GM19043 (cell line): Measurements from ENCODE around the gene SIX3.

Experiments used
- ATAC-seq: cut with Tn5 transposase; IDR thresholded peaks from one replicate; pipeline ENCODE4 v1.9.1; 2021; ENCODE audit warnings: low read depth; ENCODE audit not compliant: unreplicated experiment

The SIX3 gene

DNA sequence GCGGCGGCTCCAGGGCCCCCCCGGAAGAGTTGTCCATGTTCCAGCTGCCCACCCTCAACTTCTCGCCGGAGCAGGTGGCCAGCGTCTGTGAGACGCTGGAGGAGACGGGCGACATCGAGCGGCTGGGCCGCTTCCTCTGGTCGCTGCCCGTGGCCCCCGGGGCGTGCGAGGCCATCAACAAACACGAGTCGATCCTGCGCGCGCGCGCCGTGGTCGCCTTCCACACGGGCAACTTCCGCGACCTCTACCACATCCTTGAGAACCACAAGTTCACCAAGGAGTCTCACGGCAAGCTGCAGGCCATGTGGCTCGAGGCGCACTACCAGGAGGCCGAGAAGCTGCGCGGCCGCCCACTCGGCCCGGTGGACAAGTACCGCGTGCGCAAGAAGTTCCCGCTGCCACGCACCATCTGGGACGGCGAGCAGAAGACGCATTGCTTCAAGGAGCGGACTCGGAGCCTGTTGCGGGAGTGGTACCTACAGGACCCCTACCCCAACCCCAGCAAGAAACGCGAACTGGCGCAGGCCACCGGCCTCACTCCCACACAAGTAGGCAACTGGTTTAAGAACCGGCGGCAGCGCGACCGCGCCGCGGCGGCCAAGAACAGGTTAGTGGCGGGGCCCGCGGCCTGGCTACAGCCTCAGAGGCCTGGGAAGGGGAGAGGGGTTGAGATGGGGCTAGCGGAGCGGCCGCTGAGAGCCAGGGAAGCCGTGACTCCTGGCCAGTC is 965 bp downstream of the SIX3 start:
- ATAC-seq: no peak

GRCh38 chr2:44943031-44943692 is 1.7 kb downstream of the SIX3 start:
- no peak for ATAC-seq

DNA sequence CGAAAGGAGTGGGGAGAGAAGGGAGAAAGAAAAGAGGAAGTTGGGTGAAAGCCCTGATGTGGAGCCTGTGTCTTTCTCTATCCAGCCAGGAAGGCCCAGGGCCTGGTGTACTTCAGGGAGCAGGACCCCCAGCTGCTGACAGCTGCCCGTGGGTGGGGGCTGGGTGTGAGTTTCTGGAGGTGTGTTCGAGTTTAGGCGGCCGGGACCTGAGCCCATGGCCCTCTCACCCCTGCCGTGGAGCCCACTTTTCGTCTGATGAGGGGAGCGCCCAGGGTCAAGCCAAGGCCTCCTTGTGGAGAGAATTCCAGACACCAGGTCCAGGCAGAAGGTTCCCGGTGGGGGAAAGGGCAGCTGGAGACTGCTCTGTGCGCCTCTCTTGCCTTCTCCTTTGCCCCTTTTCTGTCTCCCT is 2.2 kb downstream of the SIX3 start:
- no peak for ATAC-seq

DNA sequence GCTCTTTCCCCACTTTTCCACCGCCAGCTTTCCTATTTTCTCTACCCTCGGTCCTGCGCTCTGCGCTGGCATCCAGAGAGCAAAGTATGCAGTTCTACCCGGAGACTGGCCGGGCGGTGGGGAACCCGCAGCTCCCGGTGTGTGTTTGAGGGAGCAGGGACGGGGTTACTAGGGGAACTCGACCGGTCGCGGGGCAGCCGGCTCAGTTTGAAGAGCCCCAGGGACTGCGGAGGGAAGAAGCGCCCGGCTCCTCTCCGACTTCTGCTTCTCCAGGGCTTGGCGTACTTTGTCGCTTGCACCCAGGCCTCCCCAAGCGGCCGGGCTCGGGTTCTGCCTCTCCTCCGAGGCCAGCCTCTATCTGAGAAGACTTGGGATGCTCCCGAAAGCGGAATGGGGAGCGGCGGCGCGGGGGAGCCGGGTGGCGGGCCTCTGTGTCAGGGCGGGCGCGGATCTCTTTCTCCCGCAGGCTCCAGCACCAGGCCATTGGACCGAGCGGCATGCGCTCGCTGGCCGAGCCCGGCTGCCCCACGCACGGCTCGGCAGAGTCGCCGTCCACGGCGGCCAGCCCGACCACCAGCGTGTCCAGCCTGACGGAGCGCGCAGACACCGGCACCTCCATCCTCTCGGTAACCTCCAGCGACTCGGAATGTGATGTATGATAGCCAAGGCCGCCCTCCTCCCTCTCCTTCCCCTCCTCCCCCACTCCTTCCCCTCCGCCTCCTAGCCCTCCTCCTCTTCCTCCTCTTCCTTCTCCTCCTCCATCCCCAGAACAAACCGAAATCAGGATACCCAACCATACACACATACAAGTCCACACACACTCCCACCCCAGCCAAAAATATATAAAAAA is 2.8 kb downstream of the SIX3 start:
- ATAC-seq: no peak

GRCh38 chr2:44944952-44945612 is 3.6 kb downstream of the SIX3 start:
- no peak for ATAC-seq

DNA sequence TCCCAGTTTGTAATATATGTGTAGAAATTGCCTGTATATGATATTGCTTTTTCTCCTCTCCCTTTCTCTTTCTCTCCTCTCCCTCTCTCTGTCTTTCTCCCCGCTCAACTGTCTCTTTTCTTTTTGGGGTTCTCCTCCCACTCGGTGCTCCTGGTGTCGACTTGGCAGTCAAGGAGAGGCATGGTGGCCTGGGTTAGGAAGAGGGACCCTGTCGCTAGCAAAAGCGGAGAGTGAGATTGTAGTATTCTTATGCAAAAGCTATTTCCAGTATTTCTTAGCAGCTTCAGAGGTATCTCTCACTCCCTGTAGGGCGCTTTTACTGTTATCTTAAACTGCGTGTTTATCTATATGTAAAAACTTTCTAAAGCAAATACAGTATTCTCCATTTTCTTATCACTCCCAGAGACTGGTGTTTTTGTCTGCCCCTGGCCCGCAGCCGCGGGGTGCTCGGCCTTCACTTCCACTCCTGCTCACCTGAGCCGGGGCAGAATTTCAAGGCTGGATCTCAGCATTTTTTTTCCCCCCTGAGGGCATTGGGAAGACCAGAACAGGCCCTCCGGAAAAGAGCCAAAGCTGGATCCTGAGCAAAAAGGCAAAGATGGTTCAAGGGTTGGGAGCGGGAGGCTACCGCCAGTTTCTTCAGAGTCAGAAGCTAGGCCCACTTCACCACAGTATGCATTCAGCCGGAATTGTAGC is 4.3 kb downstream of the SIX3 start:
- no peak for ATAC-seq

GRCh38 chr2:44946372-44947027 is 5.0 kb downstream of the SIX3 start:
- no peak for ATAC-seq

DNA sequence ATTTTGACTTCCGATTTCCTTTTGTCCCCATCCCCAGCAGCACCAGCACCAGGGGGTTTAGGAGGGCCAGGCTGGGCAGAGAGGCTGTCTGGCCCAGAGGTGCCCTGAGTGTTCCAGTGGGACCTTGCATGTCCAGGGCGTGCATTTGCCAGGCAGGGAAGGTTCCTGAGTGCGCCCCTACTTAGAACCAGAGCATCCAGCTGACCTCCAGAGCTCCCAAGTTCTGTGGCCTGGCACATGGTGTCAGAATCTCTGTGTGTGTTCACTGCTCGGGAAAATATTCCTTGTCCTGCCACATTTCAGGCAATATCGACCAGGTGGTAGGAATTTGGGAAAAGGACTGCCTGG is 5.5 kb downstream of the SIX3 start:
- no peak for ATAC-seq

GRCh38 chr2:44948565-44949328 is 7.2 kb downstream of the SIX3 start:
- ATAC-seq: no peak

DNA sequence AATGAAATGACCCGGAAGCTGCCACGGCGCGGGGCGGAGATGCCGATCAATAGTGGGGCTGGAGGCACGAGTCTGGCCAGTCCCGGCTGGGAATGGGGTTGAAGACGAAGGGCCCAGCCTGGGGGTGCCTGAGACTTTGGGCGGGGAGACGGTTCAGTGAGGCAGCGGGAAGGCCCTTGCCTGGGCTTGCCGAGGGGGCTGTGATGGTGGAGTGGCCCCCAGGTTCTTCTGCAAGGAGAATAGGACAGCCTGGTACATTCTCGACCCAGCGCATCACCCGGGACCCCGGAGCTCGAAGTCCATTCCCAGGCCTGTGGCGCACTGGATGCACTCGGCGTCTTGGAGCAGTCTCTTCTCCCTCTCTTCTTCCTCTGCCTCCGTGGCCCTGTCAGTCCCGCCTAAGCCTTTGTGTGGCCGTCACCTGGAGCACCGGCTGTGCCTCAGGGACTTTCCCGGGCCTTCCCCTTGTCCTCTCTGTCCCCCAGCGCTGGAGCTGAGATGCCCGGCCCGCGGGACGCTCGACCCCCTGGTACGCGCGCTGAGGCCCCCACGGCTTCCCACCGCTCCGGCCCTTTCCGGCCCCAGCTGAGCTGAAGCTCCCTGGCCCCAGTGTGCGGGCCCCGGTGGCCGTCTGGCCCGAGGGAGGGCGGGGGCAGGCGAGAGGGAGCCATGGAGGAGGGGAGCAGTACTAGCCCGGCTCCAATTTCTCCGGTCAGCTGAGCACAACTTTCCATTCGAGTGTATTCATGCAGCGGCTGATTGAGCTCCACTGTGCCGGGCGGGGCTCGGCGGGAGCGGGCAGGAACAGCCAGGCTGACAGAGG is 8.0 kb downstream of the SIX3 start:
- ATAC-seq: no peak

- no peak for ATAC-seq
Measured at GRCh38 chr2:44950646-44951045, 9.1 kb downstream of the SIX3 start.

DNA sequence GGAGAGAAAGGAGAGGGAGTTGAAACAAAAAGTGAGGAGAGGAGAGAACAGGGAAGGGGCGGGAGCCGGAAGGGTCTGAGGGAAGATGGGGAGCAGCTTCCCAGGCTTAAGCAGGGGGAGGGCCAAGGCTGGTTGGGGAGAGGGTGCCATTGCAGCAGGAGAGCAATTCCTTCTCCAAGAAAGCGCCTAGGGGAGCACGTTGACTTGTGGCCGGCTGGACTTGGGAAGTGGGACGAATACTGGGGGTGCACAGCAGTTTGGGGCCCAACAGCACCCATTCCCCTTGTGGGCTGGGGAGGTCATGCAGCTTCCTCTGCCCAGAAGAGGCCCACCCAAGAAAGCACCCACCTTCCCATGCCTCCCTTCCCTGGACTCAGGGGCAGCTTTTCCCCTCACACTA is 9.6 kb downstream of the SIX3 start:
- no peak for ATAC-seq

- no peak for ATAC-seq
Measured at GRCh38 chr2:44951714-44952113, 10.2 kb downstream of the SIX3 start.

- ATAC-seq: no peak
Measured at GRCh38 chr2:44952143-44952805, 10.8 kb downstream of the SIX3 start.

DNA sequence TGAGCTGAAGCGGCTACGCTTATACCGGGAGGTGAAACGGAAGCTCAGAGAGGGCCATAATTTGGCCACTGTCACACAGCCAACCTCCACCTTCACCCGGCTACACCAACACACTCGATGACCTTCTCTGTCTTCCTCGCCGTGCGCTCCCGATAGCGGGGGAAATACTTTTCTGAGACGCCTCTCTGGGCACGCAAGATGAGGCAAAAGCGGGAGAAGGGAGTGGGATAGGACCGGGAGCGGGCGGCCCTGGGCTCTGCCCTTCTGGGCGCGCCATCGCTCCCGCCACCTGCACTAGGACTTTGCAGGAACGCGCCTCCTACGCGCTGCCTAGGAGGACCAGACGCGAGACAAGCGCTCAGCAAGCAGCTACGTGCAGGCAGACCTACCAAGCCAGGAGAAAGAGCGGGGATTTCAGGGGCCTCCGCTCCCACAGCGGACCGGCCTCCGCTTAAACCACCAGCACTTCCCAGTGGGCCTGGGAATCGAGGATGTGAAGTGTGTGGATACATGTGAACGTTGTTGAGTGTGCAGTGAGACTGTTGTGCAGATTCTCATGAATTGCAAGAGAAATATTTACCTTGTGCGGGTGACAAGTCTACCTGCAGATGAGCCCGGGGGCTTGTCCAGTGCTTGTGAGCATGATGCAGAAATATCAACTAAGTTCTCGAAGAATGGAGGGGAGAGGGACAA is 11.4 kb downstream of the SIX3 start:
- ATAC-seq: no peak

DNA sequence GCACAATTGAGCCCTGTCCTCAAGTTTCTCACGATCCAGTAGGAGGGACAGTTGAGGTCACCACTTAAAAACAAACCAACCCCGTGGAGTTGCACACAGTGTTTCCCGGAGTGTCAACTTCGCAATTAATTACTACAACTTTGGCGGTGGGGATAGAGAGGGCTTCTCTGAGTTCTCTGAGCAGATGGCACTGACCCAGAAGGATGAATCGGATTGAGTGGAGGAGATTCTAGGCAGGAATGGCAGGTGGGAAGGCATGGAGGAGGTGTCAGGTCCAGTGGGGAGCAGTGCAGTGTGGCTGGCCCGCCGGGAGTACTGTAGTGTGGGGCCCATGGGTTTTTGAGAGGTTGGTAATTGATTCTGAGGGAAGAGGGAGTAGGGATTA is 12.0 kb downstream of the SIX3 start:
- no peak for ATAC-seq

- no peak for ATAC-seq
Measured at GRCh38 chr2:44954447-44954888, 13.0 kb downstream of the SIX3 start.
